ENCODE data around the gene HES7.

The HES7 gene

GRCh38 chr17:8147141-8147804 lies 23.4 kb upstream of the HES7 start:
- no peak for FAIRE-seq
- TF ChIP-seq POLR2AphosphoS5 (IDR thresholded peaks at IDR 0.05; ENCODE audit: low read depth, low read length) (no peak), POLR2A (IDR thresholded peaks at IDR 0.05; ENCODE audit: low read depth, low read length) (no peak), TAF1 (IDR thresholded peaks at IDR 0.05; ENCODE audit: borderline replicate concordance, low read depth, low read length) (no peak)
- DNase-seq (ENCODE audit: insufficient read length): no peak

- FAIRE-seq: no peak
- no peak for TF ChIP-seq POLR2AphosphoS5 (IDR thresholded peaks at IDR 0.05; ENCODE audit: low read depth, low read length)
- no peak for TF ChIP-seq TAF1 (IDR thresholded peaks at IDR 0.05; ENCODE audit: borderline replicate concordance, low read depth, low read length)
- no peak for TF ChIP-seq POLR2A (IDR thresholded peaks at IDR 0.05; ENCODE audit: low read depth, low read length)
- DNase-seq (ENCODE audit: insufficient read length): no peak
Measured at GRCh38 chr17:8146381-8147140, 22.7 kb upstream of the HES7 start.

- no peak for TF ChIP-seq POLR2AphosphoS5 (IDR thresholded peaks at IDR 0.05; ENCODE audit: low read depth, low read length)
- TF ChIP-seq TAF1 (IDR thresholded peaks at IDR 0.05; ENCODE audit: borderline replicate concordance, low read depth, low read length): no peak
- no peak for TF ChIP-seq POLR2A (IDR thresholded peaks at IDR 0.05; ENCODE audit: low read depth, low read length)
- FAIRE-seq: no peak
Measured at GRCh38 chr17:8145811-8146210, 21.9 kb upstream of the HES7 start.

GRCh38 chr17:8144401-8145231 lies 20.7 kb upstream of the HES7 start:
- no peak for TF ChIP-seq TAF1 (IDR thresholded peaks at IDR 0.05; ENCODE audit: borderline replicate concordance, low read depth, low read length)
- no peak for TF ChIP-seq POLR2A (IDR thresholded peaks at IDR 0.05; ENCODE audit: low read depth, low read length)
- TF ChIP-seq POLR2AphosphoS5 (IDR thresholded peaks at IDR 0.05; ENCODE audit: low read depth, low read length): no peak
- FAIRE-seq (no peak), DNase-seq (ENCODE audit: insufficient read length) (no peak)

More at GRCh38 chr17:8145811-8146210, 21.9 kb upstream of the HES7 start:
- DNase-seq (ENCODE audit: insufficient read length): no peak

GRCh38 chr17:8143581-8144400 lies 19.9 kb upstream of the HES7 start:
- no peak for FAIRE-seq
- no peak for TF ChIP-seq POLR2A (IDR thresholded peaks at IDR 0.05; ENCODE audit: low read depth, low read length)
- no peak for DNase-seq (ENCODE audit: insufficient read length)

- TF ChIP-seq TAF1 (IDR thresholded peaks at IDR 0.05; ENCODE audit: borderline replicate concordance, low read depth, low read length): no peak
- TF ChIP-seq POLR2AphosphoS5 (IDR thresholded peaks at IDR 0.05; ENCODE audit: low read depth, low read length): no peak
- no peak for TF ChIP-seq POLR2A (IDR thresholded peaks at IDR 0.05; ENCODE audit: low read depth, low read length)
- no peak for FAIRE-seq
- DNase-seq (ENCODE audit: insufficient read length): no peak
Measured at GRCh38 chr17:8142887-8143580, 19.1 kb upstream of the HES7 start.

GRCh38 chr17:8142158-8142886 lies 18.4 kb upstream of the HES7 start:
- TF ChIP-seq TAF1 (IDR thresholded peaks at IDR 0.05; ENCODE audit: borderline replicate concordance, low read depth, low read length) (no peak), POLR2AphosphoS5 (IDR thresholded peaks at IDR 0.05; ENCODE audit: low read depth, low read length) (no peak; the same call in 1 of the 2 replicates), POLR2A (IDR thresholded peaks at IDR 0.05; ENCODE audit: low read depth, low read length) (no peak)
- FAIRE-seq: no peak
- no peak for DNase-seq (ENCODE audit: insufficient read length)

- TF ChIP-seq TAF1 (IDR thresholded peaks at IDR 0.05; ENCODE audit: borderline replicate concordance, low read depth, low read length): no peak
- no peak; the same call in 1 of the 2 replicates for TF ChIP-seq POLR2AphosphoS5 (IDR thresholded peaks at IDR 0.05; ENCODE audit: low read depth, low read length)
- TF ChIP-seq POLR2A (IDR thresholded peaks at IDR 0.05; ENCODE audit: low read depth, low read length): no peak
- FAIRE-seq (no peak), DNase-seq (ENCODE audit: insufficient read length) (no peak)
Measured at GRCh38 chr17:8141741-8142140, 17.8 kb upstream of the HES7 start.

GRCh38 chr17:8141045-8141444 lies 17.1 kb upstream of the HES7 start:
- TF ChIP-seq TAF1 (IDR thresholded peaks at IDR 0.05; ENCODE audit: borderline replicate concordance, low read depth, low read length) (no peak), POLR2A (IDR thresholded peaks at IDR 0.05; ENCODE audit: low read depth, low read length) (no peak), POLR2AphosphoS5 (IDR thresholded peaks at IDR 0.05; ENCODE audit: low read depth, low read length) (no peak)
- FAIRE-seq (no peak), DNase-seq (ENCODE audit: insufficient read length) (no peak)
